SK-N-SH (cell line): ENCODE data around the gene METTL9. TPM values are rescaled to one million over a fixed set of nuclear protein-coding genes. Genes with fewer than 3 reads are reported as not detected.

Experiments used
- CTCF ChIA-PET: fragments of 300-600, 350-600 bp; formaldehyde crosslinking; extraction: SDS; loops from one replicate; lab custom pipeline; 2021; lab: Yijun Ruan, JAX
- POLR2A ChIA-PET: fragments of 350-600 bp; sonication (Branson Sonifier 250); formaldehyde crosslinking; extraction: SDS; loops from one replicate; lab custom pipeline; 2020; ENCODE audit warnings: antibody characterized with exemption, inconsistent platforms; lab: Yijun Ruan, JAX
- DNase-seq: peaks from one replicate; pipeline ENCODE4 v3.0.0; 2012
- H2AFZ ChIP-seq: fragments of 200-600 bp; sonication (generic); 2 replicates; pipeline ENCODE4 v1.8.1; 2016; ENCODE audit warnings: antibody characterized with exemption, mild to moderate bottlenecking, low read depth
- H3F3A ChIP-seq: fragments of 200-600 bp; sonication (generic); replicated peaks from 2 replicates; pipeline ENCODE3; 2016; ENCODE audit warnings: antibody characterized with exemption, mild to moderate bottlenecking; ENCODE audit not compliant: insufficient read depth
- H3K27ac ChIP-seq, 2 experiments: fragments of 200-500 bp in 1 of 2; fragments of 200-600 bp in 1 of 2; sonication (Bioruptor generic) in 1 of 2; sonication (generic), shearing (Covaris generic) in 1 of 2; 2 replicates each; pipeline versions ENCODE4 v1.5.1 to v1.6.1; 2014 to 2016; ENCODE audit warnings: low read depth in 2 of 2, inconsistent platforms in 1 of 2, low read length in 1 of 2, mild to moderate bottlenecking in 1 of 2, mixed read lengths in 1 of 2
- H3K27me3 ChIP-seq: fragments of 200-600 bp; sonication (generic), shearing (Covaris generic); 2 replicates; pipeline ENCODE4 v1.6.1; 2016; ENCODE audit warnings: mixed run types; ENCODE audit not compliant: insufficient read depth
- H3K36me3 ChIP-seq, 2 experiments: fragments of 200-500 bp in 1 of 2; fragments of 200-600 bp in 1 of 2; sonication (Bioruptor generic) in 1 of 2; sonication (generic) in 1 of 2; replicated peaks in 1 of 2; 2 replicates each; pipeline versions ENCODE3 to v1.5.1; 2014 to 2016; ENCODE audit warnings: low read length in 1 of 2, mild to moderate bottlenecking in 1 of 2; ENCODE audit not compliant: insufficient read depth in 2 of 2, control insufficient read depth in 1 of 2
- H3K4me1 ChIP-seq, 2 experiments: fragments of 200-500 bp in 1 of 2; fragments of 200-600 bp in 1 of 2; sonication (Bioruptor generic) in 1 of 2; sonication (generic), shearing (Covaris generic) in 1 of 2; 2 replicates each; pipeline versions ENCODE4 v1.5.1 to v1.6.1; 2014 to 2016; ENCODE audit warnings: low read depth in 1 of 2, low read length in 1 of 2, mixed run types in 1 of 2; ENCODE audit not compliant: insufficient read depth in 2 of 2, control insufficient read depth in 1 of 2
- H3K4me2 ChIP-seq: fragments of 200-600 bp; sonication (generic), shearing (Covaris generic); 2 replicates; pipeline ENCODE4 v1.6.1; 2017; ENCODE audit warnings: mixed run types
- H3K4me3 ChIP-seq, 2 experiments: fragments of 200-500 bp in 1 of 2; fragments of 200-600 bp in 1 of 2; sonication (Bioruptor generic) in 1 of 2; sonication (generic), shearing (Covaris generic) in 1 of 2; 2 replicates each; pipeline versions ENCODE4 v1.5.1 to v1.8.1; 2014 to 2016; ENCODE audit warnings: low read depth in 2 of 2, inconsistent platforms in 1 of 2, low read length in 1 of 2, mild to moderate bottlenecking in 1 of 2, mixed read lengths in 1 of 2, moderate library complexity in 1 of 2
- H3K79me2 ChIP-seq: fragments of 200-600 bp; sonication (generic); 2 replicates; pipeline ENCODE4 v1.8.1; 2017; ENCODE audit warnings: mild to moderate bottlenecking; ENCODE audit not compliant: insufficient read depth
- H3K9ac ChIP-seq: fragments of 200-600 bp; sonication (generic); 2 replicates; pipeline ENCODE4 v1.6.1; 2017; ENCODE audit warnings: mixed run types
- H3K9me2 ChIP-seq: fragments of 200-600 bp; sonication (generic); 2 replicates; pipeline ENCODE4 v1.6.1; 2017; ENCODE audit warnings: mixed run types
- H3K9me3 ChIP-seq: fragments of 200-600 bp; sonication (generic); 2 replicates; pipeline ENCODE4 v1.6.1; 2017; ENCODE audit warnings: mixed run types, mild to moderate bottlenecking, moderate library complexity
- H4K20me1 ChIP-seq: fragments of 200-600 bp; sonication (generic); 2 replicates; pipeline ENCODE4 v1.6.1; 2017; ENCODE audit warnings: mild to moderate bottlenecking, mixed run types; ENCODE audit not compliant: insufficient read depth
- CHD2 ChIP-seq: fragments of 150-350 bp; IDR thresholded peaks from 2 replicates; pipeline ENCODE4 v1.6.1; 2018; ENCODE audit warnings: low read length; ENCODE audit not compliant: partially characterized antibody
- ELF1 ChIP-seq: IDR thresholded peaks from 2 replicates; pipeline ENCODE4 v1.4.0; 2012
- FOSL2 ChIP-seq: IDR thresholded peaks from 2 replicates; pipeline ENCODE4 v1.4.0; 2012; ENCODE audit warnings: low read depth, mild to moderate bottlenecking, moderate library complexity, borderline replicate concordance
- FOXM1 ChIP-seq: IDR thresholded peaks from 2 replicates; pipeline ENCODE4 v1.4.0; 2012; ENCODE audit warnings: low read depth, mild to moderate bottlenecking
- MEF2A ChIP-seq: IDR thresholded peaks from 2 replicates; pipeline ENCODE4 v1.4.0; 2012; ENCODE audit warnings: low read depth, borderline replicate concordance
- MXI1 ChIP-seq: IDR thresholded peaks from 2 replicates; pipeline ENCODE4 v1.6.1; 2012; ENCODE audit warnings: mild to moderate bottlenecking, low read depth, low read length, improper control_type of control experiment
- NRF1 ChIP-seq: IDR thresholded peaks from 2 replicates; pipeline ENCODE4 v1.6.1; 2012; ENCODE audit warnings: low read depth, mild to moderate bottlenecking, low read length
- POLR2AphosphoS5 ChIP-seq: IDR thresholded peaks from 2 replicates; pipeline ENCODE4 v1.6.1; 2012; ENCODE audit warnings: low read depth, low read length
- RFX5 ChIP-seq: IDR thresholded peaks from 2 replicates; pipeline ENCODE4 v1.6.1; 2012; ENCODE audit warnings: mild to moderate bottlenecking, improper control_type of control experiment, low read length
- SMC3 ChIP-seq: IDR thresholded peaks from 2 replicates; pipeline ENCODE4 v1.6.1; 2012; ENCODE audit warnings: low read depth, low read length, improper control_type of control experiment
- TEAD4 ChIP-seq: IDR thresholded peaks from 2 replicates; pipeline ENCODE4 v1.4.0; 2012; ENCODE audit warnings: mild to moderate bottlenecking, borderline replicate concordance; ENCODE audit not compliant: insufficient read depth
- YY1 ChIP-seq: IDR thresholded peaks from 2 replicates; pipeline ENCODE4 v1.4.0; 2012; ENCODE audit warnings: low read depth, mild to moderate bottlenecking
- whole genome bisulfite sequencing: methylation state at CpG from one replicate; pipeline ENCODE4 v1.1.6; 2017; ENCODE audit warnings: low lambda C conversion rate; 5-methylcytosine and 5-hydroxymethylcytosine counted together
- polyA plus RNA-seq, 3 experiments: library from polyadenylated mRNA; depleted of rRNA; stranded (reverse); fragments of >200 nt; gene quantifications; 2 replicates each; pipeline ENCODE4 v1.2.3, GENCODE V29; 2012
- TF ChIP-seq, protein P1 (sequence below): IDR thresholded peaks from 2 replicates; pipeline ENCODE4; 2012
- TF ChIP-seq, protein P2 (sequence below): IDR thresholded peaks from 2 replicates; pipeline ENCODE4 v1.6.1; 2012; ENCODE audit warnings: mild to moderate bottlenecking, low read depth, low read length, moderate library complexity
- TF ChIP-seq, protein P3 (sequence below): IDR thresholded peaks from 2 replicates; pipeline ENCODE4 v1.4.0; 2012; ENCODE audit warnings: low read depth
- TF ChIP-seq, protein P4 (sequence below): fragments of 200-600 bp; sonication (generic); IDR thresholded peaks from 2 replicates; pipeline ENCODE4 v1.6.1; 2017; ENCODE audit warnings: antibody characterized with exemption, mild to moderate bottlenecking, moderate library complexity
- TF ChIP-seq, protein P5 (sequence below): IDR thresholded peaks from 2 replicates; pipeline ENCODE4 v1.4.0; 2012; ENCODE audit warnings: low read depth, borderline replicate concordance
- TF ChIP-seq, protein P6 (sequence below): fragments of 150-350 bp; IDR thresholded peaks from 2 replicates; pipeline ENCODE4 v1.6.1; 2016; ENCODE audit warnings: mild to moderate bottlenecking, low read depth, low read length

The METTL9 gene
- polyA plus RNA-seq, 1 of the 3 experiments (the other 2 are of a cell fraction) = 70.7 TPM

DNA sequence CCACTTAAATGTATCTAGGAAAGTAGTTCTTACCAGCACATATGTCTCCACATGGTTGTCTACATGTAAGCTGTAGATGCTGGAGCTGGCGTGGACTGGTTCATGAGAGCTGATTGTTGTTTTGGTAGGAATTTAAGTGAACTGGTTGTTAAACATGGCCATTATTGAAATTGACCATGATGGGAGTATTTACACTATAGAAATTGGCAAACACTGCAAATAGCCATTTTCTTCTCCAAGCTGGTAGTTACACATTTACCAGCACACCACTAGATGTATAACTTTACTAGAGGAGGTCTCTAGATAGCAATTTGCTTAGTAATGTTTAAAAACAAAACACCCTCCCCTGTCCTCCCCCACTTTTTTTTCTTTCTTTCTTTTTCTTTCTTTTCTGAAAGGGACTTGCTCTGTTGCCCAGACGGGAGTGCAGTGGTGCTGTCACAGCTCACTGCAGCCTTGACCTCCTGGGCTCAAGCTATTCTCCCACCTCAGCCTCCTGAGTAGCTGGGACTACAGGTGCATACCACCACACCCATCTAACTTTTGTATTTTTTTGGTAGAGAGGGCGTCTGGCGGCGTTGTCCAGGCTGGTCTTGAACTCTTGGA, 28.8 kb downstream of the METTL9 start:
- CTCF ChIA-PET = no interaction called here
- H3K9ac ChIP-seq = no peak overlapping the region
- peaks cover 64% of the 10 kb centered on the region for H3K79me2 ChIP-seq

More for the DNA sequence above, 28.8 kb downstream of the METTL9 start:
- H3K4me2 ChIP-seq = no peak overlapping the region
- no peak overlapping the region for H3K4me3 ChIP-seq
- no peak overlapping the region for H2AFZ ChIP-seq
- H3K27me3 ChIP-seq = no peaks in the 10 kb centered on the region
- no peaks in the 10 kb centered on the region for H3K9me2 ChIP-seq
- DNase-seq = no peak
- WGBS = 97% methylated on average over 5 of the region's 5 CpGs
- no peak for TF ChIP-seq POLR2AphosphoS5
- TF ChIP-seq, protein P1, sequence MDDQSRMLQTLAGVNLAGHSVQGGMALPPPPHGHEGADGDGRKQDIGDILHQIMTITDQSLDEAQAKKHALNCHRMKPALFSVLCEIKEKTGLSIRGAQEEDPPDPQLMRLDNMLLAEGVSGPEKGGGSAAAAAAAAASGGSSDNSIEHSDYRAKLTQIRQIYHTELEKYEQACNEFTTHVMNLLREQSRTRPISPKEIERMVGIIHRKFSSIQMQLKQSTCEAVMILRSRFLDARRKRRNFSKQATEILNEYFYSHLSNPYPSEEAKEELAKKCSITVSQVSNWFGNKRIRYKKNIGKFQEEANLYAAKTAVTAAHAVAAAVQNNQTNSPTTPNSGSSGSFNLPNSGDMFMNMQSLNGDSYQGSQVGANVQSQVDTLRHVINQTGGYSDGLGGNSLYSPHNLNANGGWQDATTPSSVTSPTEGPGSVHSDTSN = no peak
- TF ChIP-seq FOXM1 = no peak
- TF ChIP-seq, protein P2, sequence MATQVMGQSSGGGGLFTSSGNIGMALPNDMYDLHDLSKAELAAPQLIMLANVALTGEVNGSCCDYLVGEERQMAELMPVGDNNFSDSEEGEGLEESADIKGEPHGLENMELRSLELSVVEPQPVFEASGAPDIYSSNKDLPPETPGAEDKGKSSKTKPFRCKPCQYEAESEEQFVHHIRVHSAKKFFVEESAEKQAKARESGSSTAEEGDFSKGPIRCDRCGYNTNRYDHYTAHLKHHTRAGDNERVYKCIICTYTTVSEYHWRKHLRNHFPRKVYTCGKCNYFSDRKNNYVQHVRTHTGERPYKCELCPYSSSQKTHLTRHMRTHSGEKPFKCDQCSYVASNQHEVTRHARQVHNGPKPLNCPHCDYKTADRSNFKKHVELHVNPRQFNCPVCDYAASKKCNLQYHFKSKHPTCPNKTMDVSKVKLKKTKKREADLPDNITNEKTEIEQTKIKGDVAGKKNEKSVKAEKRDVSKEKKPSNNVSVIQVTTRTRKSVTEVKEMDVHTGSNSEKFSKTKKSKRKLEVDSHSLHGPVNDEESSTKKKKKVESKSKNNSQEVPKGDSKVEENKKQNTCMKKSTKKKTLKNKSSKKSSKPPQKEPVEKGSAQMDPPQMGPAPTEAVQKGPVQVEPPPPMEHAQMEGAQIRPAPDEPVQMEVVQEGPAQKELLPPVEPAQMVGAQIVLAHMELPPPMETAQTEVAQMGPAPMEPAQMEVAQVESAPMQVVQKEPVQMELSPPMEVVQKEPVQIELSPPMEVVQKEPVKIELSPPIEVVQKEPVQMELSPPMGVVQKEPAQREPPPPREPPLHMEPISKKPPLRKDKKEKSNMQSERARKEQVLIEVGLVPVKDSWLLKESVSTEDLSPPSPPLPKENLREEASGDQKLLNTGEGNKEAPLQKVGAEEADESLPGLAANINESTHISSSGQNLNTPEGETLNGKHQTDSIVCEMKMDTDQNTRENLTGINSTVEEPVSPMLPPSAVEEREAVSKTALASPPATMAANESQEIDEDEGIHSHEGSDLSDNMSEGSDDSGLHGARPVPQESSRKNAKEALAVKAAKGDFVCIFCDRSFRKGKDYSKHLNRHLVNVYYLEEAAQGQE = no peak
- TF ChIP-seq MEF2A = no peak
- TF ChIP-seq SMC3 = no peak
- TF ChIP-seq, protein P3, sequence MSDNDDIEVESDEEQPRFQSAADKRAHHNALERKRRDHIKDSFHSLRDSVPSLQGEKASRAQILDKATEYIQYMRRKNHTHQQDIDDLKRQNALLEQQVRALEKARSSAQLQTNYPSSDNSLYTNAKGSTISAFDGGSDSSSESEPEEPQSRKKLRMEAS = no peak
- TF ChIP-seq YY1 = no peak
- TF ChIP-seq NRF1 = no peak
- TF ChIP-seq, protein P4, sequence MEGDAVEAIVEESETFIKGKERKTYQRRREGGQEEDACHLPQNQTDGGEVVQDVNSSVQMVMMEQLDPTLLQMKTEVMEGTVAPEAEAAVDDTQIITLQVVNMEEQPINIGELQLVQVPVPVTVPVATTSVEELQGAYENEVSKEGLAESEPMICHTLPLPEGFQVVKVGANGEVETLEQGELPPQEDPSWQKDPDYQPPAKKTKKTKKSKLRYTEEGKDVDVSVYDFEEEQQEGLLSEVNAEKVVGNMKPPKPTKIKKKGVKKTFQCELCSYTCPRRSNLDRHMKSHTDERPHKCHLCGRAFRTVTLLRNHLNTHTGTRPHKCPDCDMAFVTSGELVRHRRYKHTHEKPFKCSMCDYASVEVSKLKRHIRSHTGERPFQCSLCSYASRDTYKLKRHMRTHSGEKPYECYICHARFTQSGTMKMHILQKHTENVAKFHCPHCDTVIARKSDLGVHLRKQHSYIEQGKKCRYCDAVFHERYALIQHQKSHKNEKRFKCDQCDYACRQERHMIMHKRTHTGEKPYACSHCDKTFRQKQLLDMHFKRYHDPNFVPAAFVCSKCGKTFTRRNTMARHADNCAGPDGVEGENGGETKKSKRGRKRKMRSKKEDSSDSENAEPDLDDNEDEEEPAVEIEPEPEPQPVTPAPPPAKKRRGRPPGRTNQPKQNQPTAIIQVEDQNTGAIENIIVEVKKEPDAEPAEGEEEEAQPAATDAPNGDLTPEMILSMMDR = no peak
- TF ChIP-seq CHD2 = no peak
- no peak for TF ChIP-seq ELF1
- TF ChIP-seq RFX5 = no peak
- TF ChIP-seq MXI1 = no peak
- TF ChIP-seq, protein P5, sequence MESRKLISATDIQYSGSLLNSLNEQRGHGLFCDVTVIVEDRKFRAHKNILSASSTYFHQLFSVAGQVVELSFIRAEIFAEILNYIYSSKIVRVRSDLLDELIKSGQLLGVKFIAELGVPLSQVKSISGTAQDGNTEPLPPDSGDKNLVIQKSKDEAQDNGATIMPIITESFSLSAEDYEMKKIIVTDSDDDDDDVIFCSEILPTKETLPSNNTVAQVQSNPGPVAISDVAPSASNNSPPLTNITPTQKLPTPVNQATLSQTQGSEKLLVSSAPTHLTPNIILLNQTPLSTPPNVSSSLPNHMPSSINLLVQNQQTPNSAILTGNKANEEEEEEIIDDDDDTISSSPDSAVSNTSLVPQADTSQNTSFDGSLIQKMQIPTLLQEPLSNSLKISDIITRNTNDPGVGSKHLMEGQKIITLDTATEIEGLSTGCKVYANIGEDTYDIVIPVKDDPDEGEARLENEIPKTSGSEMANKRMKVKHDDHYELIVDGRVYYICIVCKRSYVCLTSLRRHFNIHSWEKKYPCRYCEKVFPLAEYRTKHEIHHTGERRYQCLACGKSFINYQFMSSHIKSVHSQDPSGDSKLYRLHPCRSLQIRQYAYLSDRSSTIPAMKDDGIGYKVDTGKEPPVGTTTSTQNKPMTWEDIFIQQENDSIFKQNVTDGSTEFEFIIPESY = no peak
- TF ChIP-seq, protein P6, sequence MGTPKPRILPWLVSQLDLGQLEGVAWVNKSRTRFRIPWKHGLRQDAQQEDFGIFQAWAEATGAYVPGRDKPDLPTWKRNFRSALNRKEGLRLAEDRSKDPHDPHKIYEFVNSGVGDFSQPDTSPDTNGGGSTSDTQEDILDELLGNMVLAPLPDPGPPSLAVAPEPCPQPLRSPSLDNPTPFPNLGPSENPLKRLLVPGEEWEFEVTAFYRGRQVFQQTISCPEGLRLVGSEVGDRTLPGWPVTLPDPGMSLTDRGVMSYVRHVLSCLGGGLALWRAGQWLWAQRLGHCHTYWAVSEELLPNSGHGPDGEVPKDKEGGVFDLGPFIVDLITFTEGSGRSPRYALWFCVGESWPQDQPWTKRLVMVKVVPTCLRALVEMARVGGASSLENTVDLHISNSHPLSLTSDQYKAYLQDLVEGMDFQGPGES = no peak
- no peak for TF ChIP-seq FOSL2
- no peak for TF ChIP-seq TEAD4
- H4K20me1 ChIP-seq = no peaks in the 10 kb centered on the region
- no peaks in the 10 kb centered on the region for H3K9me3 ChIP-seq
- H3K36me3 ChIP-seq = peaks cover 5 to 39% of the 10 kb centered on the region in 2 experiments
- H3K27ac ChIP-seq = peak overlapping the region; percentile 99
- POLR2A ChIA-PET = no interaction called here
- H3K4me1 ChIP-seq = peaks cover 19 to 20% of the 10 kb centered on the region in 2 experiments
- H3F3A ChIP-seq = peaks cover 39% of the 10 kb centered on the region
